IPS DF 4.7 (cell line): ENCODE measurements around the gene SS18.
"Not testable (repeated sequence)": the region's sequence is repeated elsewhere in the genome, so short reads cannot be mapped to it uniquely, and the experiment has no call there.

Source experiments
- DNase-seq: peaks from one replicate; pipeline ENCODE4 v3.0.0-alpha.2; 2013; ENCODE audit warnings: low spot score; ENCODE audit errors: extremely low read depth

The SS18 gene

GRCh38 chr18:26090130-26091046 lies at the start of gene SS18:
SS18 (minus strand) TSS chr18:26090613; CDS start chr18:26090569, 44 bp downstream.
- DNase-seq, result peak; percentile 66

- no peak for DNase-seq
These were observed 45.1 kb upstream of the SS18 start for GRCh38 chr18:26135548-26135947.

- no peak for DNase-seq
These were observed 43.7 kb upstream of the SS18 start for GRCh38 chr18:26134107-26134506.

GRCh38 chr18:26133652-26134051 lies 43.2 kb upstream of the SS18 start, which contains the start of gene PSMA8:
PSMA8 (plus strand) TSS chr18:26133869; CDS start chr18:26133966, 97 bp downstream.
- DNase-seq, result no peak

DNA sequence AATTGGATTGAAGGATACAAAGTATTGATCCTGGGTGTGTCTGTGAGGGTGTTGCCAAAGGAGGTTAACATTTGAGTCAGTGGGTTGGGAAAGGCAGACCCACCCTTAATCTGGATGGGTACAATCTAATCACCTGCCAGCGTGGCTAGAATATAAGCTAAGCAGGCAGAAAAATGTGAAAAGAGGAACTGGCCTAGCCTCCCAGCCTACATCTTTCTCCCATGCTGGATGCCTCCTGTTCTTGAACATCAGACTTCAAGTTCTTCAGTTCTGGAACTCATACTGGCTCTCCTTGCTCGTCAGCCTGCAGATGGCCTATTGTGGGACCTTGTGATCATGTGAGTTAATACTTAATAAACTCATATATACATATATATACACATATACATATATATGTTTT lies 37.8 kb upstream of the SS18 start:
- not testable (repeated sequence) for DNase-seq

- no peak for DNase-seq
These were observed 37.4 kb upstream of the SS18 start for GRCh38 chr18:26127786-26128185.

- not testable (repeated sequence) for DNase-seq
These were observed 31.6 kb upstream of the SS18 start for GRCh38 chr18:26121994-26122393.

GRCh38 chr18:26121476-26121875 lies 31.1 kb upstream of the SS18 start:
- DNase-seq, result no peak

DNA sequence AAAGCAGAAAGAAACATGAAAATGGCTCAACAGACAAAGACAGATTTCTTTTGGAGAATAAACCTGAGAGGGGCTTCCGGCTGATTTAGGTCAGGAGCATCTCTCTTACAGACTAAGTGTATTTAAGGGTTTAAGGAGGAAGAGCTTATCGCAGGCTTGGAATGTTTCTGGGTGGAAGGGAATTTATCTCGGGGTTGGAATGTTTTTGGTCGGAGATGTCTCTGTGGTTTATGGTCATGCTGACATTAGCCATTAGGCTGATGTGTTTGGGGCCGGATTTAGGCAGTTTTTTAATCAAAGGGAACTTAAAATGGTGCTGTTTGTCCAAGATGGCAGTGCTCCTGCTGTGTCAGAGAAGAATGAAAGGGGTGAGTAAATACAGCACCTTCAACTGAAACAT lies 28.8 kb upstream of the SS18 start:
- no peak for DNase-seq

- no peak for DNase-seq
These were observed 13.6 kb upstream of the SS18 start for GRCh38 chr18:26104035-26104434.

DNA sequence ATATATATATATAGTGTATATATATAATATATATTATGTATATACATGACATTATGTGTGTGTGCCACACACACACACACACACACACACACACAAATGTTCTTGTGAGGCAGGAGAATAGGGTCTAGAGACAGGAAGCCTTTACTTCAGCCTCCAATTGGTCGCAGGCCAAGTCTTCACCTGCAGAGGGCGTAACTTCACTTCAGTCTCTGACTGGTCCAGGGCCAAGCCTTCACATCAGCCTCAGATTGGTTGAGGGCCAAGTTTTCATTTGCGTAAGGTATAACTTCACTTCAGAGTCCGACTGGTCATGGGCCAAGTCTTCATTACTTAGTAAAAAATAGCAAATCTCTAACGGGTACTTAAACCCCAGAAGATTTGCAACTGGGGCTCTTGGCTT lies 13.2 kb upstream of the SS18 start:
- DNase-seq, result no peak

DNA sequence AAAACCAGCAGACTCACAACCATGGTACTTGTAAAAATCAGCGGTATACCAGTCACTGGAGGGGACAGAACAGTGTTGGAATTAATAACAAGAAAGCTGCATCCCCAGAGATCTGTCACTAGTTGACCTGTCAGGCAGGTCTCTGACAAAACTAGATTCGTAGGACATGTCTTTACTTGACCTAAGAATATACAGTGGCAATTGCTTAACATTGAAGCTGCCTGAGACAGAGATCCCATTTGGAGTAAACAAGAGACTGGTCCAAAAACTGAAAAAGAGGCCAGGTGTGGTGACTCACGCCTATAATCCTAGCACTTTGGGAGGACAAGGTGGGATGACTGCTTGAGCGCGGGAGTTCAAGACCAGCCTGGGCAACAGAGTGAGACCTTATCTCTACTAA lies 7.2 kb upstream of the SS18 start:
- no peak for DNase-seq

GRCh38 chr18:26096852-26097251 lies 6.4 kb upstream of the SS18 start:
- no peak for DNase-seq

GRCh38 chr18:26091047-26091630 lies 726 bp upstream of the SS18 start:
- no peak for DNase-seq

- DNase-seq, result no peak
These were observed 902 bp downstream of the SS18 start for GRCh38 chr18:26089293-26090129.

GRCh38 chr18:26088487-26088886 lies 1.9 kb downstream of the SS18 start:
- DNase-seq, result no peak

DNA sequence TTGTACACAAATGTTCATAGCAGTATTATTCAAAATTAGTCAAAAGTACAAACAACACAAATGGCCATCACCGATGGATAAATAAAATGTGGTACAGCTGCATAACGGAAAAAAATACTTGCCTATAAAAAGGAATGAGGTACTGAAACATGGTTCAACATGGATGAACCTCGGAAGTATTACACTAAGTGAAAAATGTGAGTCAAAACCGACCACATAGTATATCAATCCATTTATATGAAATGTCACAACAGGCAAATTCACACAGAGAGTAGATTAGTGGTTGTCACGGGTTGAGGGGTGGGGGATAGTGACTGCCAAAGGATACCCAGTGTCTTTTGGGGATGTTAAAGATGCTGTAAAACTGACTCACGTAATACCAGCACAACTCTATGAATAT lies 3.5 kb downstream of the SS18 start:
- DNase-seq, result no peak

GRCh38 chr18:26085056-26085455 lies 5.4 kb downstream of the SS18 start:
- DNase-seq, result no peak

GRCh38 chr18:26083099-26083498 lies 7.3 kb downstream of the SS18 start:
- DNase-seq, result no peak

GRCh38 chr18:26082475-26082874 lies 7.9 kb downstream of the SS18 start:
- no peak for DNase-seq

DNA sequence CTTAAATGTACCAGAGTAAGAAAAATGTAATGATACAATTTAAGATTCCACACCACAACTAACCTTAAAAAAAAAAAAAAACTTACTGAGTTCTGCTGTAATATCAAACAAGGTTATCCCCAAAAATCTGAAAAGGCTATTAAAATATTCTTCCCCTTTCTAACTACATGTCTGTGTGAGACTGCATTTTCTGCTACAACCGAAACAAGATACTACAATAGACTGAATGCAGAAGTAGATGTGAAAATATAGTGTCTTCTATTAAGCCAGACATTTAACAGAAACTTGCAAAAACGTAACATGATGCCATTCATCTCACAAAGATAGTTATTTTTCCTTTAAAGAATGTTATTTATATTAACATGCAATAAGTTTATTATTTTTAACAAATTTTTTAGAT lies 16.2 kb downstream of the SS18 start:
- DNase-seq, result no peak

DNA sequence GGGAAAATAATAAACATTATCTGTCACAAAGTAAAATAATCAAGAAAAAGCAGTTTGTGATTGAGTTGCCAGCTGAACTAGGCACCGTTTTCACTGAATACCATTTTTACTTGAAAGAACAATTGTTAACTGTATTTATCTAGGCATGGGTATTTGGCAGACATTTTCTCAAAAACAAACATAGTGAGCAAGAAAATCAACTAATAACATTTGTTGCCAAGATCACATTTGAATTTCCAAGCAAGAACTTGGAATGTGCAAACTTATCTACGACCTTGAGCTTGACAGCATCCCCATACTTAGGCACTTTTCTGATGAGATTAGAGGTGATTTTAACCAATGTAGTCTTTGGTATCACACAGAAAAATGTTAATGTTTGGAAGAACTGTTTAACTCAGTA lies 16.7 kb downstream of the SS18 start:
- no peak for DNase-seq
